Loucy (cell line): Measurements from ENCODE around the gene HBP1.

ENCODE experiments used
- CTCF ChIP-seq: fragments of 200-600 bp; sonication (generic); conservative IDR thresholded peaks from 2 replicates; pipeline ENCODE4 v1.5.1; 2014; ENCODE audit warnings: mild to moderate bottlenecking, antibody characterized with exemption, low read length
- EZH2phosphoT487 ChIP-seq: fragments of 200-600 bp; IDR thresholded peaks from 2 replicates; pipeline ENCODE4 v1.6.1; 2018; ENCODE audit warnings: antibody characterized with exemption, mild to moderate bottlenecking, moderate library complexity, borderline replicate concordance

GRCh38 chr7:107186240-107186639, 17.4 kb downstream of the HBP1 start:
- no peak for TF ChIP-seq CTCF
- TF ChIP-seq EZH2phosphoT487: no peak
